Chondrocyte (in vitro differentiated cells): Measurements from ENCODE around the gene CSF3R. TPM values are rescaled to one million over a fixed set of nuclear protein-coding genes. Genes with fewer than 3 reads are reported as not detected.
"Not testable (repeated sequence)": the region's sequence is repeated elsewhere in the genome, so short reads cannot be mapped to it uniquely, and the experiment has no call there.

Experiments
- DNase-seq: peaks from one replicate; pipeline ENCODE4 v3.0.0; 2021; ENCODE audit warnings: mixed read lengths, low spot score
- H3K27ac Mint-ChIP-seq: one replicate; pipeline ENCODE4 v1.8.0; 2021; ENCODE audit warnings: mild to moderate bottlenecking, moderate library complexity, mixed read lengths; ENCODE audit not compliant: unreplicated experiment
- H3K27me3 Mint-ChIP-seq: 2 replicates; pipeline ENCODE4 v1.8.0; 2021; ENCODE audit warnings: low read depth, mixed read lengths
- H3K36me3 Mint-ChIP-seq: 2 replicates; pipeline ENCODE4 v1.8.0; 2021; ENCODE audit warnings: low read depth, mixed read lengths
- H3K4me1 Mint-ChIP-seq: 2 replicates; pipeline ENCODE4 v1.8.0; 2021; ENCODE audit warnings: low read depth, mild to moderate bottlenecking, mixed read lengths
- H3K4me3 Mint-ChIP-seq: one replicate; pipeline ENCODE4 v1.8.0; 2021; ENCODE audit warnings: mild to moderate bottlenecking, moderate library complexity, mixed read lengths; ENCODE audit not compliant: unreplicated experiment
- H3K9me3 Mint-ChIP-seq: 2 replicates; pipeline ENCODE4 v1.8.0; 2021; ENCODE audit warnings: low read depth, mixed read lengths
- total RNA-seq: library from RNA; stranded (reverse); gene quantifications from 3 replicates; pipeline ENCODE4 v1.2.1, GENCODE V29; 2021
- TF ChIP-seq, protein P1 (sequence below): fragments of 200-600 bp; sonication (generic); IDR thresholded peaks from 2 replicates; pipeline ENCODE4 v1.5.0; 2021; ENCODE audit warnings: antibody characterized with exemption, mild to moderate bottlenecking, moderate library complexity

CSF3R gene
- total RNA-seq, 1 donor from 2014 or later = not detected

- H3K27me3 Mint-ChIP-seq = peaks cover 27% of the 10 kb centered on the region
- no peaks in the 10 kb centered on the region for H3K9me3 Mint-ChIP-seq
- H3K4me3 Mint-ChIP-seq = no peak overlapping the region
- H3K4me1 Mint-ChIP-seq = no peaks in the 10 kb centered on the region
- no peaks in the 10 kb centered on the region for H3K36me3 Mint-ChIP-seq
- no peak for DNase-seq
- H3K27ac Mint-ChIP-seq = no peak overlapping the region
- TF ChIP-seq, protein P1, sequence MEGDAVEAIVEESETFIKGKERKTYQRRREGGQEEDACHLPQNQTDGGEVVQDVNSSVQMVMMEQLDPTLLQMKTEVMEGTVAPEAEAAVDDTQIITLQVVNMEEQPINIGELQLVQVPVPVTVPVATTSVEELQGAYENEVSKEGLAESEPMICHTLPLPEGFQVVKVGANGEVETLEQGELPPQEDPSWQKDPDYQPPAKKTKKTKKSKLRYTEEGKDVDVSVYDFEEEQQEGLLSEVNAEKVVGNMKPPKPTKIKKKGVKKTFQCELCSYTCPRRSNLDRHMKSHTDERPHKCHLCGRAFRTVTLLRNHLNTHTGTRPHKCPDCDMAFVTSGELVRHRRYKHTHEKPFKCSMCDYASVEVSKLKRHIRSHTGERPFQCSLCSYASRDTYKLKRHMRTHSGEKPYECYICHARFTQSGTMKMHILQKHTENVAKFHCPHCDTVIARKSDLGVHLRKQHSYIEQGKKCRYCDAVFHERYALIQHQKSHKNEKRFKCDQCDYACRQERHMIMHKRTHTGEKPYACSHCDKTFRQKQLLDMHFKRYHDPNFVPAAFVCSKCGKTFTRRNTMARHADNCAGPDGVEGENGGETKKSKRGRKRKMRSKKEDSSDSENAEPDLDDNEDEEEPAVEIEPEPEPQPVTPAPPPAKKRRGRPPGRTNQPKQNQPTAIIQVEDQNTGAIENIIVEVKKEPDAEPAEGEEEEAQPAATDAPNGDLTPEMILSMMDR = no peak
These were observed 3.1 kb downstream of the CSF3R start for GRCh38 chr1:36479505-36480051.

DNA sequence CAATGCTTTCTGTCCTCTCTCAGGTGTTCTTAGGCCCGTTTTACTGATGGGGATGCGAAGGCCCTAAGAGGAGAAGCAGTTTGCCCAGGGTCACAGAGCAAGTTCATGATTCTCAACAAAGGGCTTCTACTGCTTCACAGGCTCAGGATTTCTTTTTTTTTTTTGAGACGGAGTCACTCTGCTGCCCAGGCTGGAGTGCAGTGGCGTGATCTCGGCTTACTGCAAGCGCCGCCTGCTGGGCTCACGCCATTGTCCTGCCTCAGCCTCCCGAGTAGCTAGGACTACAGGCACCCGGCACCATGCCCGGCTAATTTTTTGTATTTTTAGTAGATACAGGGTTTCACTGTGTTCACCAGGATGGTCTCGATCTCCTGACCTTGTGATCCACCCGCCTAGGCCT, 5.1 kb downstream of the CSF3R start:
- H3K4me3 Mint-ChIP-seq, DNase-seq, H3K36me3 Mint-ChIP-seq, H3K27ac Mint-ChIP-seq, H3K4me1 Mint-ChIP-seq, H3K9me3 Mint-ChIP-seq: not testable (repeated sequence)
- peaks cover 21% of the 10 kb centered on the region for H3K27me3 Mint-ChIP-seq

- Mint-ChIP-seq H3K4me3 (no peak overlapping the region), H3K9me3 (no peaks in the 10 kb centered on the region), H3K27ac (no peak overlapping the region), H3K36me3 (no peaks in the 10 kb centered on the region), H3K4me1 (no peaks in the 10 kb centered on the region), H3K27me3 (peaks cover 17% of the 10 kb centered on the region)
- DNase-seq = no peak
- TF ChIP-seq, protein P1 = no peak
These were observed 5.8 kb downstream of the CSF3R start for GRCh38 chr1:36476945-36477344.

DNA sequence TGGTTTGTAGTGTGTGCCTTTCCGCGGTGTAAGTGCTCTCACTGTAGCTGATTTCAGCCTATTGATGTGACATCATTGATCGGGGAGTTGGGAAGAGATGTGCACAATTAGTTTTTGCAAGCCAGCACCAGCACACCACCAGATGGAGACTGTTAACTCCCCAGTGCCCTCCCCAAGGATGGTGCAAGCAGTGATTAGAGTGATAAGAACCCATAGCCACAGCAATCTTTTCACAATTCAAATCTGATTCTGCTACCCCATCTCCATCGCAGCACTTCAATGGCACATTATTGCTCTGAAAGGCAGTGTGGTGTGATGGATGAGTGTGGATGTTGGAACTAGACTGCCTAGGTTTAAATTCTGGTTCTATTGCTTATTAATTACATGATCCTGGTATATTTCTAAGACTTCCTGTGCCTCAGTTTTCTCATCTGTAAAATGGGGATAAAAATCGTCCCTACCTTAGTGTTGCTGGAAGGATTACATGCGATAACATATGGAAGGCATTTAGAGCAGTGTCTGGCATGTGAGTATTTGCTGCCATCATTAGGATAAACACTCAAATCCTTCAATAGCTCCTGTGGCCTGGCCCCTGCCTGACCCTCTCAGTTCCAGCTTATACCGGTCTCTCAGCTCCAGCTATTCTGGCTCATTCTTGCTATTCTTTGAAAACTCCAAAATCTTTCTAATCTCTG, 6.7 kb downstream of the CSF3R start:
- H3K4me1 Mint-ChIP-seq = no peaks in the 10 kb centered on the region
- H3K9me3 Mint-ChIP-seq = no peaks in the 10 kb centered on the region
- H3K27ac Mint-ChIP-seq = no peak overlapping the region
- no peak for DNase-seq
- TF ChIP-seq, protein P1 = peak; percentile 6
- no peak overlapping the region for H3K4me3 Mint-ChIP-seq
- no peaks in the 10 kb centered on the region for H3K36me3 Mint-ChIP-seq
- H3K27me3 Mint-ChIP-seq = peaks cover 11% of the 10 kb centered on the region

- H3K4me3 Mint-ChIP-seq = no peak overlapping the region
- no peaks in the 10 kb centered on the region for H3K9me3 Mint-ChIP-seq
- H3K27ac Mint-ChIP-seq = no peak overlapping the region
- H3K4me1 Mint-ChIP-seq = no peaks in the 10 kb centered on the region
- H3K36me3 Mint-ChIP-seq = no peaks in the 10 kb centered on the region
- TF ChIP-seq, protein P1 = no peak
- peak; percentile 55 for DNase-seq
- H3K27me3 Mint-ChIP-seq = peaks cover 11% of the 10 kb centered on the region
These were observed 7.4 kb downstream of the CSF3R start for GRCh38 chr1:36475341-36475740.

DNA sequence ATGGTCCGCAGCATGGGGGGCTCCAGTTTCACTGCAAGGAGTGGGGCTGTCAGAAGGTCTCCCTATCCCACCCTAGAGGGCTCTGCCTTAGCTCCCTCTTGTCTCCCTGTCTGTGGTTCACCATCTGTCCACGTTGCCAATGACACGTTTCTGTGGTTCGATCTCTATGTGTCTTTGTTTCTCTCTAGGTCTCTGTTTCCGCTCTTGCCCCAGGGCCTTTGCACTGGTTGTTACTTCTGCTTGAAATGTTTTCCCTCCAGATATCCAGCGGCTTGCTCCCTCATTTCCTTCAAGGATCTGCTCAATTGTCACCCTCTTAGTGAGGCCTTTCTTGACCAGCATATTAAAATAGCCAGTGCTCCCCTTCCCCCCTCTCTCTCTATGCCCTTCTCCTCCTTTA, 10.1 kb downstream of the CSF3R start:
- Mint-ChIP-seq H3K27me3 (peaks cover 1% of the 10 kb centered on the region), H3K4me1 (no peaks in the 10 kb centered on the region), H3K27ac (no peak overlapping the region), H3K9me3 (no peaks in the 10 kb centered on the region), H3K4me3 (no peak overlapping the region), H3K36me3 (no peaks in the 10 kb centered on the region)
- no peak for DNase-seq
- TF ChIP-seq, protein P1 = no peak
